ENCODE data around the gene POLR2E. TPM values are rescaled to one million over a fixed set of nuclear protein-coding genes. Genes with fewer than 3 reads are reported as not detected.

Gene POLR2E
- total and polyA plus RNA-seq, 10 of the 15 experiments (the other 5 are each of a cell fraction or from before 2014, with no cell fraction given): 4.0 to 487 (median 200) TPM

DNA sequence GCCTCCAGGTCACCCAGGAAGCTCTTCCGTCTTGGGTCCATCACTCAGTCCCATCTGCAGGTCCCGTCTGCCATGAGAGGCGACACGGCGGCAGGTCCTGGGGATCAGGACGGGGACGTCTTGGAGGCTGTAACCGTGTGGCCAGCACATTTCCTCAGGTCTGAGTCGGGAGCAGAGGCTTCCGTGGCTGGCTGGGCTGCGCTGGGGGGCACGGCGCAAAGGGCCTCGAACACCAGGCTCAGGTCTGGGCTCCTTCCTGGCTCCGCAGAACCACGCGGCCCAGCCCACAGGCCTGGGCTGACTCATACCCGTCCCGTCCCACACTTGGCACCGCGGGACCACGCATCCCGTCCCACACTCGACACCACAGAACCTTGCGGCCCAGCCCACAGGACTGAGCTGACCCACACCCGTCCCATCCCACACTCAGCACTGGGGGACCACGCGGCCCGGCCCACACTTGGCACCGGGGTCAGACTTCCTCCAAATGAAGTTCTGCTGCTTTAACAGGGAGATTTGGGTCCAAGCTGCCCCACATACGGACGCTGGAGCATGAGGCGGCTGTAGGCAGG is 48.7 kb upstream of the POLR2E start:
- ChIA-PET CTCF (interaction anchor here (1.2 kb wide), 1 partner anchor 30 kb away, joined by 3 read pairs; no protein-coding TSS in a partner anchor), RAD21 (ENCODE audit: unreplicated experiment) (no interaction called here), SMC1A (ENCODE audit: uncharacterized antibody, unreplicated experiment) (no interaction called here), POLR2A (no interaction called here)
- DNase-seq (ENCODE audit: low read depth, low spot score): no peak
- Histone ChIP-seq H3K27ac (ENCODE audit: control insufficient read depth, insufficient read depth) (no peak overlapping the region), H3K27me3 (replicated peaks in 1 of 2; ENCODE audit: control insufficient read depth in 2 of 2, insufficient read depth in 2 of 2, low read length in 1 of 2) (no peaks in the 10 kb centered on the region), H3K79me2 (ENCODE audit: control insufficient read depth, insufficient read depth, low read length) (no peaks in the 10 kb centered on the region), H3K4me2 (ENCODE audit: control insufficient read depth, insufficient read depth) (no peak overlapping the region), H3K9me3 (replicated peaks; ENCODE audit: control insufficient read depth, insufficient read depth, low read length) (no peaks in the 10 kb centered on the region; the same call in 2 of the 3 replicates), H2AFZ (ENCODE audit: control insufficient read depth, low read depth, low read length) (no peak overlapping the region), H3K9ac (ENCODE audit: control insufficient read depth, insufficient read depth, low read length) (no peak overlapping the region), H4K20me1 (ENCODE audit: control insufficient read depth, insufficient read depth) (no peaks in the 10 kb centered on the region), H3K4me3 (no peak overlapping the region), H3K36me3 (ENCODE audit: control insufficient read depth in 2 of 2, insufficient read depth in 2 of 2, low read length in 1 of 2) (peaks cover 9 to 10% of the 10 kb centered on the region in 2 experiments), H3K4me1 (ENCODE audit: control insufficient read depth, insufficient read depth, low read length) (no peaks in the 10 kb centered on the region)
- no peak for FAIRE-seq
- no peak for TF ChIP-seq MXI1 (IDR thresholded peaks at IDR 0.05; ENCODE audit: low read depth, low read length)
- no peak for TF ChIP-seq NR2C1 (IDR thresholded peaks at IDR 0.05)
- TF ChIP-seq MTA2 (IDR thresholded peaks at IDR 0.05; ENCODE audit: low read depth): no peak
- TF ChIP-seq POU2F2 (IDR thresholded peaks at IDR 0.05; ENCODE audit: borderline replicate concordance, low read depth, low read length): no peak
- TF ChIP-seq, protein P1, sequence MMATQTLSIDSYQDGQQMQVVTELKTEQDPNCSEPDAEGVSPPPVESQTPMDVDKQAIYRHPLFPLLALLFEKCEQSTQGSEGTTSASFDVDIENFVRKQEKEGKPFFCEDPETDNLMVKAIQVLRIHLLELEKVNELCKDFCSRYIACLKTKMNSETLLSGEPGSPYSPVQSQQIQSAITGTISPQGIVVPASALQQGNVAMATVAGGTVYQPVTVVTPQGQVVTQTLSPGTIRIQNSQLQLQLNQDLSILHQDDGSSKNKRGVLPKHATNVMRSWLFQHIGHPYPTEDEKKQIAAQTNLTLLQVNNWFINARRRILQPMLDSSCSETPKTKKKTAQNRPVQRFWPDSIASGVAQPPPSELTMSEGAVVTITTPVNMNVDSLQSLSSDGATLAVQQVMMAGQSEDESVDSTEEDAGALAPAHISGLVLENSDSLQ (IDR thresholded peaks at IDR 0.05): no peak
- no peak for TF ChIP-seq LARP7 (IDR thresholded peaks at IDR 0.05)
- TF ChIP-seq CHD4 (IDR thresholded peaks at IDR 0.05): no peak
- no peak for TF ChIP-seq PML (IDR thresholded peaks at IDR 0.05; ENCODE audit: low read length)
- no peak for TF ChIP-seq POLR2A (IDR thresholded peaks at IDR 0.05; ENCODE audit: low read depth, low read length)
- no peak for TF ChIP-seq NBN (IDR thresholded peaks at IDR 0.05)
- ATAC-seq: no peak
- intact Hi-C loops (cut with micrococcal nuclease; ENCODE audit: unreplicated experiment) (no loop called here), in situ Hi-C loops (cut with MboI) (no loop called here)
- TSS peak; percentile 50 for BruUV-seq (replicated peaks)
- 95% methylated on average over 24 of the region's 33 CpGs for WGBS (ENCODE audit: insufficient coverage, insufficient replicate concordance, low lambda C conversion rate, missing lambda C conversion rate)

All from GM12878 (cell line).